SK-N-SH treated with all-trans-retinoic acid at 6 μM for 48 hours (cell line): ENCODE measurements around the gene PKM.

Experiments used
- ATAC-seq: fragments of 200-7000 bp; cut with Tn5 transposase; 3 replicates; pipeline ENCODE4 v1.9.1; 2020; ENCODE audit warnings: mild to moderate bottlenecking, moderate library complexity
- ARNTL ChIP-seq: fragments of 450-650 bp; formaldehyde crosslinking; IDR thresholded peaks from 2 replicates; pipeline ENCODE4 v1.5.0; 2020; ENCODE audit warnings: low read depth, mild to moderate bottlenecking, moderate library complexity, borderline replicate concordance
- BACH2 ChIP-seq: fragments of 250-450 bp; sonication (Bioruptor Pico); IDR thresholded peaks from 2 replicates; pipeline ENCODE4 v1.9.0; 2021; ENCODE audit warnings: mild to moderate bottlenecking, borderline replicate concordance
- CSDC2 ChIP-seq: fragments of 250-450 bp; sonication (Bioruptor Pico); IDR thresholded peaks from 2 replicates; pipeline ENCODE4 v1.5.0; 2020; ENCODE audit warnings: mild to moderate bottlenecking, moderate library complexity
- CSRNP3 ChIP-seq: fragments of 250-450 bp; sonication (Bioruptor Pico); IDR thresholded peaks from 2 replicates; pipeline ENCODE4 v1.5.1; 2021; ENCODE audit warnings: mild to moderate bottlenecking, moderate library complexity
- ESRRG ChIP-seq: fragments of 250-450 bp; sonication (Bioruptor Pico); IDR thresholded peaks from 2 replicates; pipeline ENCODE4 v1.6.1; 2021; ENCODE audit warnings: mild to moderate bottlenecking
- GLIS3 ChIP-seq: fragments of 250-450 bp; sonication (Bioruptor Pico); IDR thresholded peaks from 2 replicates; pipeline ENCODE4 v1.5.0; 2020; ENCODE audit warnings: mild to moderate bottlenecking, moderate library complexity
- ISL1 ChIP-seq: fragments of 250-450 bp; sonication (Bioruptor Pico); IDR thresholded peaks from 2 replicates; pipeline ENCODE4 v2.1.2; 2022; ENCODE audit warnings: mild to moderate bottlenecking, moderate library complexity
- PPARA ChIP-seq: fragments of 250-450 bp; sonication (Bioruptor Pico); IDR thresholded peaks from 2 replicates; pipeline ENCODE4 v1.5.0; 2020; ENCODE audit warnings: mild to moderate bottlenecking, borderline replicate concordance
- RARB ChIP-seq: fragments of 250-450 bp; sonication (Bioruptor Pico); IDR thresholded peaks from 2 replicates; pipeline ENCODE4 v1.8.0; 2021; ENCODE audit warnings: mild to moderate bottlenecking, moderate library complexity
- SNAI2 ChIP-seq: fragments of 250-450 bp; sonication (Bioruptor Pico); IDR thresholded peaks from 2 replicates; pipeline ENCODE4 v1.5.0; 2020; ENCODE audit warnings: mild to moderate bottlenecking, moderate library complexity
- TCF4 ChIP-seq: fragments of 250-450 bp; sonication (Bioruptor Pico); IDR thresholded peaks from 2 replicates; pipeline ENCODE4 v1.8.0; 2021; ENCODE audit warnings: mild to moderate bottlenecking, moderate library complexity, borderline replicate concordance
- TOX ChIP-seq: fragments of 250-450 bp; sonication (Bioruptor Pico); IDR thresholded peaks from 2 replicates; pipeline ENCODE4 v1.8.0; 2021; ENCODE audit warnings: mild to moderate bottlenecking, moderate library complexity, borderline replicate concordance
- TSHZ2 ChIP-seq: fragments of 250-450 bp; sonication (Bioruptor Pico); IDR thresholded peaks from 2 replicates; pipeline ENCODE4 v1.5.0; 2020; ENCODE audit warnings: mild to moderate bottlenecking, moderate library complexity
- ZC3H10 ChIP-seq: fragments of 250-450 bp; sonication (Bioruptor Pico); IDR thresholded peaks from 2 replicates; pipeline ENCODE4 v1.5.1; 2021; ENCODE audit warnings: mild to moderate bottlenecking, moderate library complexity
- ZFP3 ChIP-seq: fragments of 250-450 bp; sonication (Bioruptor Pico); IDR thresholded peaks from 2 replicates; pipeline ENCODE4 v1.5.0; 2020; ENCODE audit warnings: mild to moderate bottlenecking, moderate library complexity
- ZFP30 ChIP-seq: fragments of 450-650 bp; formaldehyde crosslinking; IDR thresholded peaks from 2 replicates; pipeline ENCODE4 v1.5.0; 2022; ENCODE audit warnings: mild to moderate bottlenecking, moderate library complexity
- ZNF565 ChIP-seq: fragments of 450-650 bp; formaldehyde crosslinking; conservative IDR thresholded peaks from 2 replicates; pipeline ENCODE4 v1.5.0; 2020; ENCODE audit warnings: low read depth, mild to moderate bottlenecking, moderate library complexity
- ZNF70 ChIP-seq: fragments of 450-650 bp; formaldehyde crosslinking; IDR thresholded peaks from 2 replicates; pipeline ENCODE4 v1.5.0; 2020; ENCODE audit warnings: mild to moderate bottlenecking, moderate library complexity
- TF ChIP-seq, protein P1 (sequence below): fragments of 250-450 bp; sonication (Bioruptor Pico); IDR thresholded peaks from 2 replicates; pipeline ENCODE4 v1.8.0; 2020; ENCODE audit warnings: mild to moderate bottlenecking, moderate library complexity, borderline replicate concordance
- TF ChIP-seq, protein P2 (sequence below): fragments of 250-450 bp; sonication (Bioruptor Pico); IDR thresholded peaks from 2 replicates; pipeline ENCODE4 v1.8.0; 2021; ENCODE audit warnings: low read depth, mild to moderate bottlenecking, moderate library complexity, borderline replicate concordance

The PKM gene

DNA sequence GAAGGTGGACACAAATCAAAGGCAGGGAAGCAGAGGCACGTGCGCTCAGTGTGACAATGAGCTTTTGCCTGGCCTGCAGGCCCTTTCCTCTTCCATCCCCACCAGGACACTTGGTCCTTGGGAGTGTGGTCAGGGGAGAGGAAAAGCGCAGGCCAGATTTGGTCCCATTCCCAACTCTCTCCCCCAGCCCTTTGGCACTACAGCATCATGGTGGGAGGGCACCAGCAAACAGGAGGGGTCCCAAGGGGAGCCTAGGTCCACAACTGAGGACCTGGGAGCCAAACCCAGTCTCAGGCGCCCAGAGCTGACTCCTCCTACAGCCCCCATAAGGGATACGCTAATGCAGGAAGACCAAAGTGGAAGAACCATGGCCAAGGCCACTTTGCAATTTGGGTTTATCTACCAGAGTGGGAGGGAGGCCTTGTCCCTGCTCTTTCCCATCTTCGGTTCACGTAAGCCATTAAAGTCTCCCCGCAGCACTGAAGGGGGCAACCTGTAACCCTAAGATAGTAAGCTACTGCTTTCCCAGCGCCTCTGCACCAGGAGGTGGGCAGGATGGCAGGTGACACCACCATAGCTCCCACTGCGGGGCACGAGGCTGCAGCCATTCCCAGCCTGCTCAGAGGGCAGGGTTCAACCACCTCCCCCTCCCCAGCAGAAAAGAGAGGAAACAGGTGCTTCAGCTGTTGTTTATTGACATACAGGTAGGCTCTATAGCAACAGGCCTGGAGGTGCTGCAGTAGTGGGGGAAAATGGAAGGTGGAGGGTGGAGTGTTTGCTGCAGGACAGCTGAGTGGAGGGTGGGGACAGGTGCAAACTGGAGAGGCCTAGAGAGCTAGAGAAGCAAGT lies 32.4 kb downstream of the PKM start:
- TF ChIP-seq RARB (CRISPR knock-in tag) (no peak), TCF4 (no peak), ARNTL (no peak), TOX (no peak), BACH2 (CRISPR knock-in tag) (no peak), SNAI2 (CRISPR knock-in tag) (no peak), TSHZ2 (no peak), ZFP30 (CRISPR knock-in tag) (no peak), ESRRG (CRISPR knock-in tag) (no peak), ISL1 (CRISPR knock-in tag) (no peak), ZNF565 (CRISPR knock-in tag) (no peak)

DNA sequence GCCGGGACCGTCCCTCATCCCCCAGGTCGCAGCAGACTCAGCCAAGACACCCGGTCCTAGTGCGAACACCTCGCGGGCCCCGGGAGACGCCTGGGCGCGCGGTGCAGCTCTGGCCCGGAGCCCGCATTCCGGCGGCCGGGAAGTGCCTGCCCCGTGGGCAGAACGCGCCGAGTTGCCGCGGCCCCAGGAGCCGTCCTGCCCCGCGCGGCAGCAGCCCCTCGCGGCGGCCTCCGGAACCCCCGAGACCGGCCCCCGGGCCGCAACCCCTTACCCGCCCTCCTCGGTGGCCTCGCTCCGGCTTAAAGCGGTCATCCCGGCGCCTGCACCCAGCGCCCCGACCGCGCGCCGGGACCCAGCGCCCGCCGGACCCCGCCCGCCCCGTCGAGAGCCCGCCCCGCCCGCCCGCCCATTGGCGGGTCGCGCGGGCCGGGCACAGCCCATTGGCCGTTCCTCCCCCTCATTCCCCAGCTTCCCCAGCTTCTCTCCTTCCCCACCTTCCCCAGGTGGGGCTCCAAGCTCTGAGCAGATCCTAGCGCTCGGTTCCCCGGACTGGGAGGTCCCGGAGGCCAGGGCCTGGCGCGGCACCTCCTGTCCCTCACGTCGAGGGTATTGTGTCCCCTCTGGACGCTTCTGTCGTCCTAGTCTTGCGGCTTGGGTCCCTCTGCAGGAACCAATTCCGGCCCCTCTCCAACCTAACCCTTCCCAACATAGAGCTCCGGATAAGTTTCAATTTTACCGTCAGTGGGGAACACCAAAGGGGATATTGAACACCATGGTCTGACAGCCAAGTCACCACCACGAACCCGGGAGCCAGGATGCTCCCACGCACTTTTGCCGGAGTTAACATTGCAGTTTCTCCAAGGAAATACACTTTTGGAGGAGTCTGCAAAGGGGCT lies 33.3 kb downstream of the PKM start, which contains the start of gene GRAMD2A:
TSS of gene GRAMD2A (minus strand) at position 328 of the 896 bp plus-strand sequence.
- no peak for TF ChIP-seq GLIS3 (CRISPR knock-in tag)
- TF ChIP-seq, protein P1, sequence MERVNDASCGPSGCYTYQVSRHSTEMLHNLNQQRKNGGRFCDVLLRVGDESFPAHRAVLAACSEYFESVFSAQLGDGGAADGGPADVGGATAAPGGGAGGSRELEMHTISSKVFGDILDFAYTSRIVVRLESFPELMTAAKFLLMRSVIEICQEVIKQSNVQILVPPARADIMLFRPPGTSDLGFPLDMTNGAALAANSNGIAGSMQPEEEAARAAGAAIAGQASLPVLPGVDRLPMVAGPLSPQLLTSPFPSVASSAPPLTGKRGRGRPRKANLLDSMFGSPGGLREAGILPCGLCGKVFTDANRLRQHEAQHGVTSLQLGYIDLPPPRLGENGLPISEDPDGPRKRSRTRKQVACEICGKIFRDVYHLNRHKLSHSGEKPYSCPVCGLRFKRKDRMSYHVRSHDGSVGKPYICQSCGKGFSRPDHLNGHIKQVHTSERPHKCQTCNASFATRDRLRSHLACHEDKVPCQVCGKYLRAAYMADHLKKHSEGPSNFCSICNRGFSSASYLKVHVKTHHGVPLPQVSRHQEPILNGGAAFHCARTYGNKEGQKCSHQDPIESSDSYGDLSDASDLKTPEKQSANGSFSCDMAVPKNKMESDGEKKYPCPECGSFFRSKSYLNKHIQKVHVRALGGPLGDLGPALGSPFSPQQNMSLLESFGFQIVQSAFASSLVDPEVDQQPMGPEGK (CRISPR knock-in tag): 0 out of 2 replicates have a peak, but pooled peaks have one; percentile 18
- ATAC-seq: peak; percentile 18

More for the DNA sequence above, 32.4 kb downstream of the PKM start:
- no peak for ATAC-seq

GRCh38 chr15:72197041-72197459 lies 33.9 kb downstream of the PKM start:
- ATAC-seq: peak; percentile 15
- TF ChIP-seq TCF4: no peak
- no peak for TF ChIP-seq ZFP30 (CRISPR knock-in tag)
- no peak for TF ChIP-seq ZNF565 (CRISPR knock-in tag)
- no peak for TF ChIP-seq ZC3H10 (CRISPR knock-in tag)
- TF ChIP-seq CSRNP3 (CRISPR knock-in tag): no peak
- no peak for TF ChIP-seq PPARA
- TF ChIP-seq TSHZ2: no peak
- no peak for TF ChIP-seq CSDC2 (CRISPR knock-in tag)
- TF ChIP-seq, protein P2, sequence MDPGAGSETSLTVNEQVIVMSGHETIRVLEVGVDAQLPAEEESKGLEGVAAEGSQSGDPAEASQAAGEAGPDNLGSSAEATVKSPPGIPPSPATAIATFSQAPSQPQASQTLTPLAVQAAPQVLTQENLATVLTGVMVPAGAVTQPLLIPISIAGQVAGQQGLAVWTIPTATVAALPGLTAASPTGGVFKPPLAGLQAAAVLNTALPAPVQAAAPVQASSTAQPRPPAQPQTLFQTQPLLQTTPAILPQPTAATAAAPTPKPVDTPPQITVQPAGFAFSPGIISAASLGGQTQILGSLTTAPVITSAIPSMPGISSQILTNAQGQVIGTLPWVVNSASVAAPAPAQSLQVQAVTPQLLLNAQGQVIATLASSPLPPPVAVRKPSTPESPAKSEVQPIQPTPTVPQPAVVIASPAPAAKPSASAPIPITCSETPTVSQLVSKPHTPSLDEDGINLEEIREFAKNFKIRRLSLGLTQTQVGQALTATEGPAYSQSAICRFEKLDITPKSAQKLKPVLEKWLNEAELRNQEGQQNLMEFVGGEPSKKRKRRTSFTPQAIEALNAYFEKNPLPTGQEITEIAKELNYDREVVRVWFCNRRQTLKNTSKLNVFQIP: no peak
- TF ChIP-seq GLIS3 (CRISPR knock-in tag): no peak
- TF ChIP-seq ESRRG (CRISPR knock-in tag): no peak
- no peak for TF ChIP-seq RARB (CRISPR knock-in tag)
- TF ChIP-seq ISL1 (CRISPR knock-in tag): no peak
- no peak for TF ChIP-seq TOX
- no peak for TF ChIP-seq ZNF70
- no peak for TF ChIP-seq SNAI2 (CRISPR knock-in tag)
- no peak for TF ChIP-seq ZFP3 (CRISPR knock-in tag)
- TF ChIP-seq, protein P1 (CRISPR knock-in tag): no peak
